Measurements from ENCODE around the gene SKOR1. TPM values are rescaled to one million over a fixed set of nuclear protein-coding genes. Genes with fewer than 3 reads are reported as not detected.

Gene SKOR1
- total and polyA plus RNA-seq, 2 of the 8 experiments (the other 6 are each of a cell fraction or from before 2014, with no cell fraction given): 0.03 to 0.11 TPM

- ChIA-PET CTCF (ENCODE audit: partially characterized antibody) (interaction anchor here (0.6 to 2.6 kb wide), 7 partner anchors 10 to 326 kb away, joined by 3 to 9 read pairs (median 5); no protein-coding TSS in a partner anchor), POLR2A (ENCODE audit: partially characterized antibody) (no interaction called here)
- Histone ChIP-seq H2BK20ac (ENCODE audit: low read length) (peak overlapping the region; percentile 84; the same call in 1 of the 2 replicates), H3K23me2 (ENCODE audit: low read depth, low read length) (no peaks in the 10 kb centered on the region), H3K27me3 (replicated peaks in 1 of 4; ENCODE audit: control insufficient read depth in 3 of 4, extremely low read depth in 1 of 4, insufficient read depth in 3 of 4, low read length in 3 of 4) (no peaks in the 10 kb centered on the region; a peak in 1 of 7 replicates), H2BK5ac (ENCODE audit: low read depth, low read length) (peak overlapping the region; percentile 20; the same call in 1 of the 2 replicates), H2BK120ac (replicated peaks; ENCODE audit: low read depth, low read length) (no peak overlapping the region), H2BK15ac (ENCODE audit: low read length) (0 out of 2 replicates have a peak overlapping the region, but pooled peaks have one; percentile 13), H2AFZ (ENCODE audit: low read length) (no peak overlapping the region), H3K4me1 (replicated peaks in 1 of 4; ENCODE audit: control insufficient read depth in 3 of 4, insufficient read depth in 4 of 4, low read length in 3 of 4) (peaks cover 7 to 18% (median 12%) of the 10 kb centered on the region in 4 experiments), H4K8ac (ENCODE audit: extremely low read depth, insufficient read depth, low read length) (no peak overlapping the region), H3K4ac (replicated peaks; ENCODE audit: insufficient read length, low read depth, low read length) (no peak overlapping the region), H3K23ac (ENCODE audit: insufficient read length) (no peak overlapping the region), H3K14ac (ENCODE audit: insufficient read length) (no peak overlapping the region), H3K27ac (ENCODE audit: low read depth, low read length) (no peak overlapping the region), H2AK5ac (ENCODE audit: low read depth, low read length) (peak overlapping the region; percentile 30; the same call in 1 of the 2 replicates), H3K79me2 (ENCODE audit: control insufficient read depth in 1 of 2, insufficient read depth in 2 of 2, low read length in 2 of 2) (no peaks in the 10 kb centered on the region), H3K4me3 (ENCODE audit: extremely low read depth in 1 of 4, insufficient read depth in 2 of 4, low read depth in 3 of 4, low read length in 4 of 4) (no peak overlapping the region), H3K56ac (replicated peaks; ENCODE audit: insufficient read length, low read depth, low read length) (no peak overlapping the region), H3K4me2 (ENCODE audit: insufficient read depth in 1 of 2, low read depth in 2 of 2, low read length in 2 of 2) (no peak overlapping the region), H3K79me1 (ENCODE audit: low read depth, low read length) (no peaks in the 10 kb centered on the region; the same call in 1 of the 2 replicates), H4K5ac (ENCODE audit: insufficient read length, low read depth, low read length) (no peak overlapping the region), H2BK12ac (ENCODE audit: low read depth, low read length) (peak overlapping the region; percentile 60; the same call in 1 of the 2 replicates), H3K18ac (ENCODE audit: extremely low read depth, low read length) (peak overlapping the region; percentile 36; the same call in 1 of the 2 replicates), H3K9me3 (ENCODE audit: insufficient read depth in 2 of 2, low read depth in 1 of 2, low read length in 1 of 2) (no peaks in the 10 kb centered on the region), H4K20me1 (replicated peaks in 1 of 2; ENCODE audit: control insufficient read depth in 1 of 2, insufficient read depth in 2 of 2, low read length in 2 of 2) (no peaks in the 10 kb centered on the region), H3K9ac (replicated peaks in 1 of 4; ENCODE audit: extremely low read depth in 1 of 4, low read depth in 3 of 4, low read length in 3 of 4) (no peak overlapping the region), H4K91ac (replicated peaks; ENCODE audit: insufficient read length, low read length) (peak overlapping the region; percentile 22), H3K36me3 (ENCODE audit: control insufficient read depth in 2 of 4, insufficient read depth in 4 of 4, low read length in 3 of 4) (no peaks in the 10 kb centered on the region)
- FAIRE-seq: no peak
- no peak for DNase-seq (ENCODE audit: low read depth in 1 of 2, low spot score in 2 of 2)
- 88% methylated on average over 7 of the region's 7 CpGs; no CpG with 5 or more reads in 1 of the 2 experiments for WGBS, 2 experiments (ENCODE audit: extremely low coverage in 1 of 2, insufficient coverage in 1 of 2, insufficient read length in 1 of 2, insufficient replicate concordance in 2 of 2, low coverage in 1 of 2, low lambda C conversion rate in 2 of 2, missing lambda C conversion rate in 1 of 2)
- TF ChIP-seq EP300 (IDR thresholded peaks at IDR 0.05; ENCODE audit: borderline replicate concordance in 1 of 2, low read depth in 2 of 2, low read length in 2 of 2) (no peak), BACH1 (IDR thresholded peaks at IDR 0.05; ENCODE audit: low read length) (no peak), SIRT6 (IDR thresholded peaks at IDR 0.05; ENCODE audit: low read length) (no peak), TBP (IDR thresholded peaks at IDR 0.05; ENCODE audit: low read depth, low read length) (no peak), USF2 (IDR thresholded peaks at IDR 0.05; ENCODE audit: low read length) (no peak), RAD21 (IDR thresholded peaks at IDR 0.05 in 1 of 2, conservative IDR thresholded peaks at IDR 0.05 in 1 of 2; ENCODE audit: low read depth in 2 of 2, low read length in 2 of 2) (peak; percentile 19 to 45; a peak in 3 of 4 replicates), RXRA (IDR thresholded peaks at IDR 0.05; ENCODE audit: insufficient read depth, low read depth, low read length) (no peak), CBX5 (IDR thresholded peaks at IDR 0.05; ENCODE audit: low read depth, low read length) (no peak), CTBP2 (IDR thresholded peaks at IDR 0.05; ENCODE audit: borderline replicate concordance, insufficient read depth, insufficient read length, low read length) (no peak), TAF1 (IDR thresholded peaks at IDR 0.05; ENCODE audit: low read depth, low read length) (no peak), JUND (IDR thresholded peaks at IDR 0.05; ENCODE audit: low read length) (no peak), JUN (IDR thresholded peaks at IDR 0.05; ENCODE audit: low read depth, low read length) (no peak), TCF12 (IDR thresholded peaks at IDR 0.05; ENCODE audit: low read depth, low read length) (no peak)
Observed at GRCh38 chr15:67783303-67783702, 42.0 kb upstream of the SKOR1 start.
